GM18867 (cell line): ENCODE results near the gene PLET1.
"Not testable (repeated sequence)": the region's sequence is repeated elsewhere in the genome, so short reads cannot be mapped to it uniquely, and the experiment has no call there.

Source experiments
- ATAC-seq: cut with Tn5 transposase; IDR thresholded peaks from one replicate; pipeline ENCODE4 v1.9.1; 2021; ENCODE audit warnings: mild to moderate bottlenecking, moderate library complexity; ENCODE audit not compliant: unreplicated experiment

The PLET1 gene

GRCh38 chr11:112215621-112216020 is 45.0 kb downstream of the PLET1 start:
- no peak for ATAC-seq

GRCh38 chr11:112213753-112214152 is 46.9 kb downstream of the PLET1 start:
- no peak for ATAC-seq

GRCh38 chr11:112212710-112213109 is 48.0 kb downstream of the PLET1 start:
- no peak for ATAC-seq

GRCh38 chr11:112212290-112212689 is 48.4 kb downstream of the PLET1 start:
- ATAC-seq: no peak

- no peak for ATAC-seq
These were observed 49.1 kb downstream of the PLET1 start for GRCh38 chr11:112211536-112211935.

GRCh38 chr11:112210890-112211289 is 49.8 kb downstream of the PLET1 start:
- ATAC-seq: no peak

GRCh38 chr11:112206071-112206470 is 54.6 kb downstream of the PLET1 start:
- no peak for ATAC-seq

- no peak for ATAC-seq
These were observed 60.4 kb downstream of the PLET1 start for GRCh38 chr11:112200252-112200651.

- not testable (repeated sequence) for ATAC-seq
These were observed 61.6 kb downstream of the PLET1 start for GRCh38 chr11:112199101-112199500.
